Activated CD8-positive, alpha-beta T cell treated with anti-CD3 and anti-CD28 coated beads for 36 hours (primary cell): Measurements from ENCODE around the gene SCN1A. TPM values are rescaled to one million over a fixed set of nuclear protein-coding genes. Genes with fewer than 3 reads are reported as not detected.

Experiments
- ATAC-seq: fragments of 200-7000 bp; cut with Tn5 transposase; one replicate; pipeline ENCODE4 v1.10.0; 2021; ENCODE audit warnings: mild to moderate bottlenecking, moderate library complexity
- CTCF ChIA-PET: fragments of 350-600 bp; sonication (Branson Sonifier 250); formaldehyde crosslinking; loops from one replicate; lab custom pipeline; 2021; ENCODE audit warnings: antibody characterized with exemption; lab: Charles Lee
- POLR2A ChIA-PET: fragments of 350-600 bp; sonication (Branson Sonifier 250); formaldehyde crosslinking; loops from one replicate; lab custom pipeline; 2021; ENCODE audit warnings: antibody characterized with exemption; lab: Charles Lee
- DNase-seq: peaks from one replicate; pipeline ENCODE4 v3.0.0-alpha.2; 2020
- H3K27ac Mint-ChIP-seq: one replicate; pipeline ENCODE4 v1.8.0; 2021; ENCODE audit warnings: mild to moderate bottlenecking, mixed read lengths
- H3K27me3 Mint-ChIP-seq: one replicate; pipeline ENCODE4 v1.8.0; 2021; ENCODE audit warnings: mixed read lengths
- H3K36me3 Mint-ChIP-seq: one replicate; pipeline ENCODE4 v1.8.0; 2021; ENCODE audit warnings: low read depth, mixed read lengths
- H3K4me1 Mint-ChIP-seq: one replicate; pipeline ENCODE4 v1.8.0; 2021; ENCODE audit warnings: low read depth, mixed read lengths
- H3K4me3 Mint-ChIP-seq: one replicate; pipeline ENCODE4 v1.8.0; 2021; ENCODE audit warnings: mild to moderate bottlenecking, moderate library complexity, mixed read lengths
- H3K9me3 Mint-ChIP-seq: one replicate; pipeline ENCODE4 v1.8.0; 2021; ENCODE audit warnings: mixed read lengths
- CTCF ChIP-seq: fragments of 200-600 bp; IDR thresholded peaks from one replicate; pipeline ENCODE4 v1.8.0; 2022; ENCODE audit warnings: antibody characterized with exemption, mild to moderate bottlenecking
- intact Hi-C: fragments of 100-400 bp; cut with micrococcal nuclease; formaldehyde crosslinking; loops from one replicate; pipeline ENCODE4 v1.10.0; 2022
- total RNA-seq, 2 experiments: library from RNA; stranded (reverse); gene quantifications; one replicate each; pipeline ENCODE4 v1.2.3, GENCODE V29; 2021

The SCN1A gene
- total RNA-seq, 2 experiments from 2014 or later: not detected

GRCh38 chr2:166128156-166128505, 311 bp upstream of the SCN1A start:
- H3K27me3 Mint-ChIP-seq: peaks cover 15% of the 10 kb centered on the region
- CTCF ChIA-PET: interaction anchor here (0.7 to 2.7 kb wide), 19 partner anchors 10 to 1134 kb away, joined by 3 to 13 read pairs (median 5); partner anchors contain the start of gene TTC21B

GRCh38 chr2:166126007-166126639, 1.7 kb downstream of the SCN1A start:
- no peak overlapping the region for H3K27ac Mint-ChIP-seq
- no peak for ATAC-seq
- ChIA-PET CTCF (interaction anchor here (1.8 kb wide), 1 partner anchor 173 kb away, joined by 8 read pairs; the partner anchor contains the start of gene TTC21B), POLR2A (no interaction called here)
- no peaks in the 10 kb centered on the region for H3K36me3 Mint-ChIP-seq
- H3K9me3 Mint-ChIP-seq: no peaks in the 10 kb centered on the region
- H3K4me1 Mint-ChIP-seq: peaks cover 4% of the 10 kb centered on the region
- H3K27me3 Mint-ChIP-seq: peaks cover 16% of the 10 kb centered on the region
- TF ChIP-seq CTCF: no peak
- no peak overlapping the region for H3K4me3 Mint-ChIP-seq
- intact Hi-C loops: loop anchor here (5.0 kb wide), 2 partner anchors 69 to 174 kb away; partner anchors contain the start of gene TTC21B
- DNase-seq: no peak

More at GRCh38 chr2:166128156-166128505, 311 bp upstream of the SCN1A start:
- no peak for TF ChIP-seq CTCF
- no peak for DNase-seq
- Mint-ChIP-seq H3K4me3 (no peak overlapping the region), H3K36me3 (no peaks in the 10 kb centered on the region), H3K9me3 (no peaks in the 10 kb centered on the region), H3K27ac (no peak overlapping the region), H3K4me1 (peaks cover 4% of the 10 kb centered on the region)
- intact Hi-C loops: loop anchor here (5.0 kb wide), 2 partner anchors 71 to 176 kb away; partner anchors contain the start of gene TTC21B
- ATAC-seq: no peak
- POLR2A ChIA-PET: interaction anchor here (0.7 kb wide), 1 partner anchor 10 kb away, joined by 3 read pairs; no protein-coding TSS in a partner anchor

- DNase-seq (no peak), ATAC-seq (no peak)
- Mint-ChIP-seq H3K27me3 (peaks cover 16% of the 10 kb centered on the region), H3K36me3 (no peaks in the 10 kb centered on the region), H3K27ac (no peak overlapping the region), H3K4me1 (peaks cover 4% of the 10 kb centered on the region), H3K4me3 (no peak overlapping the region), H3K9me3 (no peaks in the 10 kb centered on the region)
- intact Hi-C loops: loop anchor here (5.0 kb wide), 2 partner anchors 68 to 173 kb away; partner anchors contain the start of gene TTC21B
- ChIA-PET CTCF (interaction anchor here (1.8 kb wide), 1 partner anchor 172 kb away, joined by 8 read pairs; the partner anchor contains the start of gene TTC21B), POLR2A (no interaction called here)
- TF ChIP-seq CTCF: no peak
Observed at GRCh38 chr2:166125557-166125956, 2.3 kb downstream of the SCN1A start.

- POLR2A ChIA-PET: interaction anchor here (0.6 kb wide), 1 partner anchor 10 kb away, joined by 3 read pairs; no protein-coding TSS in a partner anchor
- Mint-ChIP-seq H3K4me1 (no peaks in the 10 kb centered on the region), H3K27me3 (peaks cover 6% of the 10 kb centered on the region), H3K4me3 (no peak overlapping the region), H3K36me3 (no peaks in the 10 kb centered on the region), H3K9me3 (no peaks in the 10 kb centered on the region), H3K27ac (no peak overlapping the region)
- no peak for TF ChIP-seq CTCF
- CTCF ChIA-PET: no interaction called here
- DNase-seq: no peak
- intact Hi-C loops: no loop called here
- no peak for ATAC-seq
Observed at GRCh38 chr2:166118180-166118579, 9.6 kb downstream of the SCN1A start.

GRCh38 chr2:166117491-166117890, 10.3 kb downstream of the SCN1A start:
- ChIA-PET CTCF (no interaction called here), POLR2A (no interaction called here)
- intact Hi-C loops: no loop called here
- Mint-ChIP-seq H3K9me3 (no peaks in the 10 kb centered on the region), H3K27ac (no peak overlapping the region), H3K4me1 (no peaks in the 10 kb centered on the region), H3K36me3 (no peaks in the 10 kb centered on the region), H3K27me3 (peaks cover 4% of the 10 kb centered on the region), H3K4me3 (no peak overlapping the region)
- no peak for DNase-seq
- no peak for ATAC-seq
- TF ChIP-seq CTCF: no peak
